HG02852 (cell line): ENCODE results near the gene HOXD8.

Source experiments
- ATAC-seq: cut with Tn5 transposase; IDR thresholded peaks from one replicate; pipeline ENCODE4 v1.9.1; 2021; ENCODE audit warnings: mild to moderate bottlenecking, moderate library complexity; ENCODE audit not compliant: unreplicated experiment

The HOXD8 gene

GRCh38 chr2:176114930-176115625 is 14.4 kb upstream of the HOXD8 start:
- ATAC-seq: no peak

GRCh38 chr2:176115883-176116813 is 13.4 kb upstream of the HOXD8 start, which contains the start of gene HOXD10:
TSS of gene HOXD10 (plus strand) at chr2:176116778. CDS start at chr2:176116834, 56 bp downstream.
- ATAC-seq: no peak

- ATAC-seq: no peak
Measured at GRCh38 chr2:176117162-176117822, 12.2 kb upstream of the HOXD8 start.

GRCh38 chr2:176117823-176118371 is 11.6 kb upstream of the HOXD8 start:
- ATAC-seq: no peak

GRCh38 chr2:176118601-176119339 is 10.7 kb upstream of the HOXD8 start:
- ATAC-seq: no peak

GRCh38 chr2:176120364-176121189 is 8.9 kb upstream of the HOXD8 start:
- no peak for ATAC-seq

- ATAC-seq: no peak
Measured at GRCh38 chr2:176121190-176122051, 8.1 kb upstream of the HOXD8 start.

- ATAC-seq: no peak
Measured at GRCh38 chr2:176122052-176122682, 7.3 kb upstream of the HOXD8 start.

- no peak for ATAC-seq
Measured at GRCh38 chr2:176122683-176123410, 6.7 kb upstream of the HOXD8 start, which contains the start of gene HOXD9. TSS of gene HOXD9 (plus strand) at chr2:176122719. CDS start at chr2:176122769, 50 bp downstream.

GRCh38 chr2:176123411-176124109 is 5.9 kb upstream of the HOXD8 start:
- no peak for ATAC-seq

- no peak for ATAC-seq
Measured at GRCh38 chr2:176124110-176124946, 5.2 kb upstream of the HOXD8 start.

GRCh38 chr2:176124947-176125771 is 4.3 kb upstream of the HOXD8 start:
- ATAC-seq: no peak

GRCh38 chr2:176125772-176126054 is 3.8 kb upstream of the HOXD8 start:
- no peak for ATAC-seq

GRCh38 chr2:176126929-176127773 is 2.4 kb upstream of the HOXD8 start:
- no peak for ATAC-seq

- ATAC-seq: no peak
Measured at GRCh38 chr2:176127774-176128072, 1.8 kb upstream of the HOXD8 start.
